GM04504 (cell line): ENCODE results near the gene ZNF648.
"Not testable (repeated sequence)": the region's sequence is repeated elsewhere in the genome, so short reads cannot be mapped to it uniquely, and the experiment has no call there.

Experiments
- DNase-seq: peaks from one replicate; pipeline ENCODE4 v3.0.0-alpha.2; 2012; ENCODE audit warnings: low read depth

ZNF648 gene, protein sequence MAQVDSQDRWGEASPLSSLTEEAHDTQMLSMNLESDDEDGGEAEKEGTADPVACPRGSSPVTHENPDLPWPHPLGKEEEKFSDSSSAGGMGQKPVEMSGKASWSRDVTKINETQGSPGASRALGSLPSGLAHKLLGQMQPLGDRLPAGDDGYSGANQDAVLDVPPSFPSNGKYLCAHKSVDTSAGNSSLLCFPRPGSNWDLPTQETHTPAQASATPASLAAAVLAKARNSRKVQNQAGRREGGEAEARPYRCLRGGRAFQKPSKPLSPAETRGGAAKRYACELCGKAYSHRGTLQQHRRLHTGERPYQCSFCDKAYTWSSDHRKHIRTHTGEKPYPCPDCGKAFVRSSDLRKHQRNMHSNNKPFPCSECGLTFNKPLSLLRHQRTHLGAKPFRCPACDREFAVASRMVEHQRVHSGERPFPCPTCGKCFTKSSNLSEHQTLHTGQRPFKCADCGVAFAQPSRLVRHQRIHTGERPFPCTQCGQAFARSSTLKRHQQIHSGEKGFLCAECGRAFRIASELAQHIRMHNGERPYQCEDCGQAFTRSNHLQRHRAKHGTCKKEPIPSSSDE

DNA sequence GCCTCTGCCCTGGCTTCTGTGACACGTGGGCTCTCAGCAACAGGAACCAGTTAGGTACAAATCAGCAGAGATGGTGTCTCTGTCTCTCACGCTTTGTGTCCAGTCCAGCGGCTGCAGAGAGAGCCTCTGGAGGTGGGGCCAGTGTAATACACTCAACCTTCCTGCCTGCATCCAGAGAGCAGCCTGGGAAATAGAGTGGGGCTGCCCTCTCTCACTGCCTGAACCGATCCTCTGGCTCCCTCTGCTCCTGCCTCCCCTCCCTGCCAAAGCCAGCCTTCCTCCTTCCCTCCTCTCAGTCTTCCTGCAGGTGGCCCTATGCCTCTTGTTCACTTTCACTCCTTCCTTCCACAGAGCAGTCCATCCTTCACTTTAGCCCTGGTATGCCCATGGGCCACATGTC lies at the start of gene ZNF648:
Gene ZNF648 (minus strand): TSS at position 119 of the 400 bp plus-strand sequence. CDS start 3,702 bp downstream, outside the sequence.
- DNase-seq, result no peak

DNA sequence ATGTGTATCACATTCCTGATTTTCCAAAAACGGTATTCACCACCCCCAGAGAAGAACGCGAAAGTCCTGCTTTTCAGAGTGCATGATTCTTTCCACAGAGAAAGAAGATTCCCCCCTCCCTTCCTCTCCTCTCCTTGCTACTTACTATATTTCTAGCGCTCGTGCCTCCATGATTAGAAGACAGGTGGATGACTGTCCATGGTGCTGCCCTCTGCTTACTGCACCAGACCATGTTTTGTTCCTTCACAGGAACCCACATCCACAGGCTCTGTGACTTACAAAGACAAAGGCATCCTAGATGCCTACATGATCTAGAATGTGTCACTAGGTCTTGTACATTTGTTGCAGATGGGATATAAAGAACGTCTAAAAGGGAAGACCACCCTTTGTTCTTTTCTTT lies 49.1 kb upstream of the ZNF648 start:
- DNase-seq, result no peak

DNA sequence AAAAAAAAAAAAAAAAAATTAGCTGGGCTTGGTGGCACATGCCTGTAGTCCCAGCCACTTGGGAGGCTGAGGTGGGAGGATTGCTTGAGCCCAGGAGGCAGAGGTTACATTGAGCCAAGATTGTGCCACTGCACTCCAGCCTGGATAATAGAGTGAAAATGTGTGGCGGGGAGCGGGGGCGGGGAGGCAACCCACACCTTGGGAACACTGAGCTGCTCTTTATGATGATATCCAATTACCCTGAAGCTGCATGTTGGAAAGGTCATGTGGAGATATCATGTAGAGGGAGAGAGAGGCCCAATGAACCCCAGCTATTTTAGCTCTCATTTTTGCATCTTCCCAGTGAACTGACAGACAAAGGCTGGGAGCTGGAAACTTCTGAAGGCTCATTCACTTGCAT lies 48.3 kb upstream of the ZNF648 start:
- DNase-seq, result no peak

DNA sequence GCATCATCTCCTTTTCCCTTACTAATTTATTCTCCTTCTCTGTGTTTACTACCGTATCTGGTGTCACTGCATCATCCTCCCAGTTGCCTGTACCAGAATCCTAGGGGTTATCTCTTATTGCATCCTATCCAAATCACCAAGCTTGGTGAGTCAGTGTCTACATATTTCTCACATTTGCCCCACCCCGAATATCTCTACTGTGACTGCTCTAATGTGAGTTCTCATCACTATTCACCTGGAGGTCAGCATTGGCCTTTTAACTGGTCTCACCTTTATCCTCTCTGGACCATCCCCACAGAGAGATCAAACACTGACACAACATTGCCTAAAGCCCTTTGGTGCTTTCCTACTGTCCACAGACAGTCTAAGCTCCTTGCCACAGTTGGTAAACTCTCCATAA lies 45.7 kb upstream of the ZNF648 start:
- no peak for DNase-seq

DNA sequence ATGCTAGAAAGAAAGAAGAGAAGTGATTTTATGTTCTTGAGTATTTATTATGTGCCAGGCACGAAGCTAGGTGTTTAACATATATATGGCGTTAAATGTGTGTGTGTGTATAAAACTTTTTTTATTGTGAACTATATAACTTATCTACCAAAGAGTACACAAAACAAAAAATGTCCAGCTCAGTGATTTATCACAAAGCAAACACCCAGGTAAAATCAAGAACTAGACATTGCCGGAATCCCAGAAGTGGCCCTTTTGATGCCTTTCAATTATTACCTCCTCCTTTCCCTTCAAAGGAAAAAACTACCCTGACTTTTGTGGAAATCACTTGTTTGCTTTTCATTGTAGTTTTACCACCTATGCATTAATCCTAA lies 40.5 kb upstream of the ZNF648 start:
- no peak for DNase-seq

DNA sequence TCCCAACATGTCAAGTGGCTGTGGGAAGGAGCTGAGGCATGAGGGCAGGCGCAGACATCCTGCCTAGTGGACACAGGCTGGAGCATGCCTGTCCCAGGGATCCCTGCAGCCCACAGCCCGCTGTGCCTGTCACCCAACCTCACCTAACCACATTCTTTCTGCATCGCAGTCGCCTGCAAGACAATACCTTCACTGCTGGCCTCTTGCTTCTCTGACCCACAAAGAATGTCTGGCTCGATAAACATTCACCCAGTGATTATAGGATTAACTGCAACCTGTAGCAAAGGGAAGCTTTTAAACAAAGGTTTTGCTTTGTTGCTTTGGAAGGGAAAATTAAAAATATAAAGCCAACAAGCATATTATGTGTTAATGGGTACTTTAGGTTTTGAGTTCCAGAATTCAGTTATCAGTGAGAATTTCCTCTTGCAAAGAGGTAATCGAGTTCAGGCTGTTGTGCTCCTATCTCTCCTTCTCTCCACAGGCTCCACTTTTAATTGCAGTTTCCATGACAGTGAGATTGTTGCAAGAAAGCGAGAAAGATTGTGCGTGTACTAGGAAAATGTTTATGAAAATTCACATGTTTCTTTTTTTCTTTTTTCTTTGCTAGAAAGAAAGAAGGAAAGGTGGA lies 40.0 kb upstream of the ZNF648 start:
- no peak for DNase-seq

DNA sequence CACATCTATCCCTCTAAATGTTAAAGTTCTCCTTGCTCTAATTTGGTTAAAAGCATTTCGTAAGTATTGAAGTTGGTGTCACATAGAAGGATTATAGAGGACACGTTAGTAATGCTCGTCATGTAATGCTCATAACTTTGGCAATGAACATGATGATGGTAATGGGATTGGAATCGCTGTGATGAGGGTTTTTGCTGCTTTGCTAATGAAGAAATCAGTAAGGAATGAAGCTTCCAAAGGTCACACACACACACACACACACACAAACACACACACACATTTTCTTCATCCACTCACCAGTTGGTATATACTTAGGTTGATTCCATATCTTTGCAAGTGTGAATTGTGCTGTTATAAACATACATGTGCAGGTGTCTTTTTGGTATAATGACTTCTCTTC lies 36.8 kb upstream of the ZNF648 start:
- no peak for DNase-seq

DNA sequence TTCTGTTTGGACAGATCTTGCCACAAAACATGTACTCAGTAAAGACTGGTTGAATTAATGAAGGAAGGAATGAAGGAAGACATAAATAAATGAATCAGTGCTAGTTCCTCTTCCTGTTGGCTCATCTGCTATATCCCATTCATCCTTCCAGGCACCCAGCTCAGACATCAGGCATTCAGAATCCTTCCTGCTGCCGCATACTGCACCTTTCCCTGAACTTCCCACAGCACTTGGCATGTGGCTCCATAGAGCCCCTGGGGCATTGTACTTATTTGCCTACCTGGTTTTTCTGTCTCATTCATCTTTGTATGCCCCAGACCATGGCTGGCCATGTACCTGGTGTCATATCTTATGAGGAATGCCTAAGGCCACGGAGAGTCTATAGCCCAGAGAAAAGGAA lies 34.4 kb upstream of the ZNF648 start:
- DNase-seq, result no peak

DNA sequence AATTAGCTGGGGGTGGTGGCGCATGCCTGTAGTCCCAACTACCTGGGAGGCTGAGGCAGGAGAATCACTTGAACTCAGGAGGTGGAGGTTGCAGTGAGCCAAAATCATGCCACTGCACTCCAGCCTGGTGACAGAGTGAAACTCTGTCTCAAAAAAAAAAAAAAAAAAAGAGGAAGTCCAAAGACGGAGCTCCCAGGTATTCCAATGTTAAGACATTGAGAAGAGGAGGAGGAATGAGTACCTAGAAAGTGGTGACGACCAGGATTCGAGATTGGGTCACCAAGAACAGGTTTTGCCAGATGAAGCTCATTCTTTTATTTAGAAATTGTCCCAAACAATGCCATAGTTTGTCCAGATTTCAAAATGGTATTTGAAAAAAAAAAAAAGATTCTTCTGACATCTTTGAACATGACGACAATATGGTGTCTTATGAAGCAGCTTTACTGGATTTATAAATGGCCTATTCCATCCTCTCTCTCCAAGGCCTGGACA lies 33.0 kb upstream of the ZNF648 start:
- DNase-seq, result not testable (repeated sequence)

DNA sequence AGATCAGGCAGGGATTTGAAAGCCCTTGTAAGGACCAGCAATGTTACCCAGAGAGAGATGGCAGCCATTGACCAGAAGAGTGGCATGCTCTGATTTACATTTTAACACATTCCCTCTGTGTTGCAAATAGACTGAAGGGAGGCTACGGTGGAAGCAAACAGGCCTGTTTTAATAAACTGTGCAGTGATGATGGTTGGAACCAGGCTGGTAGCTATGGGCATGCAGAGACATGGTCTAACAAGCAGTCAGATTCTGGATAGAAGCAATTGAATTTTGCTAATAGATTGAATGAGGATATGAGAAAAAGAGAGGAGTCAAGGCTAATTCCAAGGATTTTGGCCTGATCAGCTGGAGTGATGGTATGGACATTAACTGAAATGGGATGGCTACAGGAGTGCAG lies 32.3 kb upstream of the ZNF648 start:
- DNase-seq, result no peak

DNA sequence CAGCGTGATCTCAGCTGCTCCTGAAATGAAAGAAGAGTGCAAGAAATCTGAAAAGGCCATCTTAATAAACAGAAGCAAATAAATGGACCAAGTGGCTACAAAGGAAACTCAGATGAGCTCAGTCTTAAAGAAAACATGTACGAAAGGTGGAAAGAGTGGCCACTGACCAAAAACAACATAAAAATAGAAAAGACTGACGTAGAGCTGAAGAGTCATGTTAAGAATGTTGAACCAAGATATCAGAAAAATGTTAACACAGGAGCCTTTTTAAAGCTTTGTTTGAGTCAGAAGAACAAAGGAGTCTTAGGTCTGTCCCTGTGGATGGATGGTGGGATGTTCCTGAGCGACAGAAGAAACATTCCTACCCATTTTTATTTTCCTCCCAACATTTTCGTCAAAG lies 30.8 kb upstream of the ZNF648 start:
- no peak for DNase-seq

DNA sequence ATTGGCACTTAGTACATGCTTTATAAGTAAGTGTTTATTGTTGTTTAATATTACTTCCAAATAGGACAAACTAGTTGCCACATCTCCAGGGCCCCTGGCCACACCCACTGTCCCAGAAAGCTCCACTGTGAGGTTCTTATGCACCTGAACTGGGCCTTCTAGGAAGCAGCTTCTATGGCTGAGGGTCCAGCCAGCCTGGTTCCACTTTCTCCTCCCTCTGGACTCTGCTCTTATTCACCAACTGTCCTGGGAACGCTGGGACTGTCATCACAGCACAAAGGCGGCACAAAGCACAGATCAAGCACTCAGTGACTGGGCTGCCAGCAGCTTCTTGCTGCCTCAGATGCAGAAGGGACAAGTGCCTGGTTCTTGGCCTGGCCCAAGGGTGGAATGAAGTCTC lies 29.6 kb upstream of the ZNF648 start:
- DNase-seq, result no peak

DNA sequence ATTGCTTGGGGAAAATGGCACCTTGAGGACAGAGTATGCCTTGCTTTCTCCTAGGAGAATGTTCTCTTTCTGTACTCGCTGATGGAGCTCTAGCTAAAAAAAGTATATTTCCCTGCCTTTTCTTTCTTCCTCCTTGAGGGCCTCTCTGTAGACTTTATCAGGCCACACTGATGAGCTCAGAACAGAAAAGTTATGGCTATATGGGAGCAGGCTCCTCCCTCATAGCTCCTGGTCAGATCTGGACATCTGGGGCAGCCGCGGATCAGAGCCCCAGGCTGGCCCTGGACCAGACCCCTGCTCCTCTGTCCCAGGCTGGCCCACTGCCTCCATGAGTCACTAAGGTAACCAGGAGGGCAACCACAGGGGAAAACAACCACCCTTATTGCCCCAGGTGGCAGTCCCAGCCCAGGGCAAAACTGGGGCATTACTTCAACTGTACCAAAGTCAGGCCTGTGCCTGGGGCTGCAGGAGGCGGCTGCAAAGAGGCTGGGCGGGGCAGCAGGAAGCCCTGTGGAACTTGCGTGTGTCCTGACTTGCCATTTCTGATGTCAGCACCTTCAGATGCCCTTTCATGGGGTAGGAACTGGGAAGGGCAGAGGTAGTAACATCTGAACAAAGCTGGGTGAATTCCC lies 26.3 kb upstream of the ZNF648 start:
- DNase-seq, result no peak

DNA sequence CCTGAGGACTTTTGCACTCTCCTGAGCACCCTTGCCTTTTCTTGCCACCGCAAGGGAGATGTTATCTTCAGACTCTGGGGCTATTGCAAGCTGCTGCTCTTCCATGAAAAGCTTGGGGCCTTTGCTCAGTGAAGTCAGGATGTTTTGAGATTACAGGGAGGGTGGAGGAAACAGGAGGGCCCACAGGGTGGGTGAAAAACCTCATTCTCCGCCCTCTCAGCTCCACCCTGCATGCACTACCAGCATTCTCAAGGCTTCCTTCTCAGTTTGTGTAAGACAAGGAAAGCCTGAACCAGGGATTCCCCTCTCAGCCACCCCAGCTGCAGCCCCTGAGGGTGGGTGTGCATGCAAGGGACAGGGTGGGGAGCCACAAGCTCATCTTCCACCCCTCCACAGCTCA lies 25.8 kb upstream of the ZNF648 start:
- no peak for DNase-seq

DNA sequence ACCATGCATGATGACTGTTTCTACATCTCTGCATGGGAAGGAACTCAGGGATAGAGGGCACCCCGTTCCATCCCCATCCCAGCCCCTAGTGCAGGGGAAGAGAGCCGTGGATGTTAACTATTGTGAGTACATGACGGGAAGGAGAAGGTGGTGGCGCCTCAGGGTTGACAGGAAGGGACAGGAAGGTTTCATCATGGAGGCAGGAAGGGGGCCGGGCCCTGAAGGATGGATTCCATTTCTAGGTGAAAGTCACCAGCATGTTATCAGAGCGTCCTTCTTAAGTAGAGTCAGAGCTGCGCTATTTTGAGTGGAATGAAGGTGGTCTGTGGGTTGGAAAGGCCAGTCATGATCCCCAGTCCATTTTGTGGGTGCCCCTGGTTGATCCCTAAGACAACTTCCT lies 25.1 kb upstream of the ZNF648 start:
- DNase-seq, result no peak

DNA sequence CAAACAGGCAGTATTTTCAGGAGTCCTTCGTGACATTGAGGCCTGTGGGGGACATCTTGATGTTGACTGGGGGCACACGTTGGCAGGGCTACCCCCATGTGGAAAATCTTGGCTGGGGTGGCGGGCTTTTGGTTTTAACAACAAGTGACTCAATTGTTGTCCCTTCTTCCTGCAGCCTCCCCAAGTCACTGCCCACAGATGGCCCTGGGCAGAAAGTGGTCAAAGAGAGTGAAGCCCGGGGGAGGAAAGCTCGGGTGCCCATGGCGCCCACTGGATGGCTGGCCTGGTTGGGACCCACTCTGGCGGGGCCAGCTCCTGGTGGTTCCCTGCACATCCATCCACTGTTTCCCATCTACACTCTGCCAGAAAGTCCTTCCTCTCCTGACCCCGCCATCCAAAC lies 24.6 kb upstream of the ZNF648 start:
- no peak for DNase-seq

DNA sequence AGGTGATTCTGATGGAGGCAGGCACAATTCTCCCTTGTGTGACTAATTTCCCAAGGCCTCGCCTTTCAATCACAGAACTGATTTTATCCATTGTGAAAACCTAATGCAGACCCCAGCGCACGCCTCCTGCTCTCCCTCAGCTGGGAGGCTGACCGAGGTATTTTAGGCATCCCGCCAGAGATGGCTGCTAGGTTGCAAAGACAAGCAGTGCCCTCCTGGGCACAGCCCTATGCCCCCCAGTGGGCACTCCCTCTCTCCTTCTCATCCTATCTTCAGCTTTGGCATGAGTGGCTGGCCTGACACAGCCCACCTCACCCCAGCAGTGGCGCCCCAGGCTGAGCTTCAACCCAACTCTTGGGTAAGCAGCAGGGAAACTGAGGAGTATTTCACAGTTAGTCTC lies 24.2 kb upstream of the ZNF648 start:
- no peak for DNase-seq

DNA sequence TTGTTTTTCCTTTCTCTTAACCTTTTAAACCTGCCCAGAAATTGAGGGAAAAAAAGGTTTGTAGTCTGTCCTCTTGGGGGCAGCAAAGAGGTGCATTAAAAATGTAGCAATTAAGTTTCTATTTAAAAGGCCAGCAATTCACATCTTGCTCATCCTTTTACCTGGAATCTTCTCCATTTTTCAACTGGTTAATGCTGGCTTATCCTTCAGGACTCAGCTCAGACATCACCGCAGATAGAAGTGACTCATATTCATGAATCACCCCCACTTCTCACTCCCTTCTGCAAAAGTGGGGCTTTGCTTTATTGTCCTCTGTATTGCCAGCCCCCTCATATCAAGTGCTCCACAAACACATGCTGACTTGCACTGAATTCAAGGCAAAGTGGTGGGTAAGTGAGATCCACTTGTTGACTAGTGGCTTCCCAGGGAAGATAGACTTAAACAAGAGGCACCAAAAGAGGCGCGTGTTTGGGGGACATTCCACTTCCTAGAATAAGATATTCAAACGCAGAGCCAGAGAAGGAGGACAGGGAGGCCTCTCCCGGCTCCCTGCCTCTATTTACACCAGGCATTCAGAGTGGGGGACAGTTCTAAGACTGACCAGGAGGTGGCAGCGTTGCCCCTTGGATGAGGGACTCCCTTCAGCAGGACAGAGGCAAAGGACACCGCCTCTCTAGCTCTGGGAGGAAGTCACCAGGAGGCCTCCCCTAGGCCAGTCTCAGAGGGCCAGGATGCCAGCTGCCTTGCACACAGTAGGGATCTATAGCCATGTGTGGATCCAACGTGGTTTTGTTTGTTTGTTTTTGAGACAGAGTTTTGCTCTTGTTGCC lies 23.2 kb upstream of the ZNF648 start:
- DNase-seq, result peak; percentile 61

DNA sequence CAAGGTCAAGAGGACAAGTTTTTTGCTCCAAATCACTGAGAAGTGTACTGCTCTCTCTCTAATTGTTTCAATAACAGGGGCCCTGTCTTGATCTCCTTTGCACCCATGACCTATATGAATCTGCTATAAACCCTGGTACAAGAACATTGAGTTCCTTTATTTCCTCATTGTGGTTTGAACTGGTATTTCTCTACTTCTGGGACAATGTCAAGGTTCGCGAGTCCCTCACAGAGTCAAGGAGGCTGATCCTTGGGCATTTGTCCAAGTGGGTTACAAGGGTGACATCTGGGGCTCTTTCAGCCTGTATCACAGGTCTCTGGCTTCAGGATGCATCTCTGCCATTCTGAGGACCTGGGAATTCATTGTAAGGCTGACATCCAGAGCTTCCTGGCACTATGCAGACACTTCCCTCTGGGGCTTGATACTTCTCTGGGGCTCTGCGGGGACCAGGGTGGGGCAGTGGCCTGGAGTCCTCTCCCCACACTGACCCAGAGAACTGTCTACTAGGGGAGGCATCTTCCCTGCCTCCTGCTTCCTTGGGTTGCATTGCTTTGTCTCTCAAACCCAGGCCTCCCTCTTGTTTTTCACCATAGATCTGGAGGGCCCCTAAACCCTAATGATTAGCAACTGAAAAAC lies 22.5 kb upstream of the ZNF648 start:
- no peak for DNase-seq

DNA sequence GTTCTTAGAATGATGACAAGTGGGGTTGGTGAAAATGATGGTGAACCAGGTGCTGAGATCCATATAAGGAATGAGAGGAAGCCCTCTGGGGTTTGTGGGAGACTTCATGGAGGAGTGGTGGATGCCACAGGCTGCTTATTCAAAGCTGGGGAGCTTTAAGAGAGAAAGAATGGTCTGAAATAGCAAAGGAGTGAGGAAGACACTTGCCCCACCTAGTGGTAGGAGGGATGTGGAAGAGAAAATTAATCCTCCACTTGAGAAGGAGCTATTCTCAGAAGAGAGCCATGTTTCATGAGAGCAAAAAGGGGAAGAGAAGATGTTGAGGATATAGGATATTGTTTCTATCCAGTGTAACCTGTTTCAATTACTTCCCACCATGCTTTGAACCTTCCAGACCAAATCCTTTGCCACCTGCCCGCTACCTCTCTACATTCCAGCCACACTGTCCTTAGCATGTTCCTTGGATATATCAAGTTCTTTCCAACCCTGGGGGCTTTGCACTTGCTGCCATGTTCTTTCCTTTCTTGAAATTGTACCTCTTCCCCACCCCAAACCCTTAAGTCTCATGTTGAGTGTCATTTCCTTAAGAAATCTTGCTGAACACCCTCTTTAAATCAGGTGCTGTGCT lies 19.6 kb upstream of the ZNF648 start:
- peak; percentile 15 for DNase-seq

DNA sequence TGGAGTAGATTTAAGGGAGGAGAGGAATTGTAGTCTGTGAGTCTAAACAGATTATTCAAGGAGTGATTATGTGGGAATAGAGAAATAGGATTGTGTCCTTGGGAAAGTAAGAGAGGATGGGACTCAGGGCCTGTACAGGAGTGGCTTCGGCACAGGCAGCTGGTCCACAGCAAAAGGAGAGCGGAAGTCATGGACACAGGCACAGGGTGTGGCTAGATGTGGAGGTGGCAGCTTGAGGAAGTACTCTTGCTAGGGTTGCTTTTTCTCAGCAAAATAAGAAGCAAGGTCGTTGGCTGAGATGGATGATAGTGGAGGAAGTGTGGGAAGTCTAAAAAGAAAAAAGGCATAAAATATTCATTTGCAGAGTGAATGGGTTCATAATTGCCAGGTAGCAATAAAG lies 18.5 kb upstream of the ZNF648 start:
- no peak for DNase-seq
